GM23248 (cell line): ENCODE data around the gene RIPK3.

ENCODE experiments used
- EZH2 ChIP-seq: fragments of 200-600 bp; sonication (generic); IDR thresholded peaks from 2 replicates; pipeline ENCODE4 v1.6.1; 2018; ENCODE audit warnings: antibody characterized with exemption, mild to moderate bottlenecking; ENCODE audit not compliant: insufficient read depth, poor library complexity, severe bottlenecking
- EZH2phosphoT487 ChIP-seq: fragments of 200-600 bp; sonication (generic); IDR thresholded peaks from 2 replicates; pipeline ENCODE4 v1.6.1; 2018; ENCODE audit warnings: antibody characterized with exemption, moderate library complexity, mild to moderate bottlenecking, low read depth; ENCODE audit not compliant: insufficient read depth

DNA sequence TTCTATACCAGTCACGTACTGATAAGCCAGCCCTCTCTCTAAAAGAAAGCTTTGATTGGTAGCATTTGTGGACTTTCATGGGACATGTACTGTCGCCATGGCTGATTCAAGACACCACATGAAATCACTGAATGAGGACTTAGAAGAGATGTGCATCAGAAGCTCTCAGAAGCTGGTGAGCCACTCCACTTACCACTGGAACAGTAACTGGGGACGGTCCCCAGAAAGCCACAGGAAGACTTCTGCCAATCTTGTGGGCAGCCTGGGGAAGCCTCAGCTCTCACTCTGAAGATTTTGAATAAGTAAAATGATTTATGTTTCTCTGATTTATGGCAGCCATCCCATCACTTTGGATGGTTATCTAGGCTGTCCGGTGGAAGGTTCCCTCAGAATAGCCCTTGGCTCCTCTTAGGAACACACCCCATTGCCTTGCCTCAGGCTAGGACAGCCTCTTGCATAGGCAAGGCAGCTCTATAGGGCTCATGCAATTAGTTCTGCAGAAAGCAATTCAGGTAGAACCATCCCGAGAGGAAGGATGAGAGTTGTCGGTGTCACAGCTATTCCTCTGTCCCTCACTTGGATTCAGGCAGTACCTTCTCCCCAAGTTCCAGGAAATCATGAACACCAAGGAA is 50.0 kb downstream of the RIPK3 start:
- no peak for TF ChIP-seq EZH2phosphoT487
- TF ChIP-seq EZH2, result no peak
